Raji (cell line): ENCODE data around the gene IFNE.

Source experiments
- POLR2A ChIP-seq: IDR thresholded peaks from 2 replicates; pipeline ENCODE4 v1.6.1; 2011; ENCODE audit warnings: low read depth, low read length, control low read depth; ENCODE audit not compliant: insufficient read depth

Gene IFNE

DNA sequence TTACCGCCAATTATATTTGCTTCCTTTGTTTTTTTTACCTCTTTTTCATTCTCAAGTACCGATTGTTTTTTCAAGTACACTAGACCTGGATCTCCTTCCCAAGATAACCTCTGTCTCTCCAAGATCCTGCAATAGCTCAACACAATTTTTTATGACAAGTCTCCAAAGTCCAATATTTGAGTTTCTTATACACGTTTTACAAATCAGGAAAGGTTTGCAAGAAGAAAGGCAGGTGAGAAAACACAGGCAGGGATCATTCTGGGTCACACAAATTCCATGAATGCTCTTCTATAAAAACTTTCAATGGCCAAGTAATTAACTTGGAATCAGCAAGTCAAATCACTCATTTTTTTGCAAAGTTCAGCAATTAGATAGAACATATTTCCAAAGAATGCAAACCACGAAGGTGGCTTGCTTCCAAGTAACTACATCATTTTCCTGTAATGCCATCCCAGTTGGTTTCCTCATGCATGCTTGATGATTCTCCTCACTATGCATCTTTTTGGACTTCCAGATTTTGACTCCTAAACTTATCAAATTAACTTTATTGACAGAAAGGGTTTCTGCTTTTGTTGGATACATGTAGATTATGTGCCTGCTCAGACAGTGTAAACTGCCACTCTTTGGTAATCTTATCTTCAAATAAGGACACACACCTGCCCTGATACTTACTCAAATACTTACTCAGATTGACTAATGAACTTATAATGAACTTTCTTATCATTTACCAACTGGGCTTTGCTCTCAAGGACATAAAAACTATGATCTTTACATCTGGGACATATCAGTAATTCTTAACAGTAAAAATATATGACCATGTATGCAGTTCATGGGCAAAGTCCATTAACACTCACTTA, 24.7 kb upstream of the IFNE start:
- no peak for TF ChIP-seq POLR2A

DNA sequence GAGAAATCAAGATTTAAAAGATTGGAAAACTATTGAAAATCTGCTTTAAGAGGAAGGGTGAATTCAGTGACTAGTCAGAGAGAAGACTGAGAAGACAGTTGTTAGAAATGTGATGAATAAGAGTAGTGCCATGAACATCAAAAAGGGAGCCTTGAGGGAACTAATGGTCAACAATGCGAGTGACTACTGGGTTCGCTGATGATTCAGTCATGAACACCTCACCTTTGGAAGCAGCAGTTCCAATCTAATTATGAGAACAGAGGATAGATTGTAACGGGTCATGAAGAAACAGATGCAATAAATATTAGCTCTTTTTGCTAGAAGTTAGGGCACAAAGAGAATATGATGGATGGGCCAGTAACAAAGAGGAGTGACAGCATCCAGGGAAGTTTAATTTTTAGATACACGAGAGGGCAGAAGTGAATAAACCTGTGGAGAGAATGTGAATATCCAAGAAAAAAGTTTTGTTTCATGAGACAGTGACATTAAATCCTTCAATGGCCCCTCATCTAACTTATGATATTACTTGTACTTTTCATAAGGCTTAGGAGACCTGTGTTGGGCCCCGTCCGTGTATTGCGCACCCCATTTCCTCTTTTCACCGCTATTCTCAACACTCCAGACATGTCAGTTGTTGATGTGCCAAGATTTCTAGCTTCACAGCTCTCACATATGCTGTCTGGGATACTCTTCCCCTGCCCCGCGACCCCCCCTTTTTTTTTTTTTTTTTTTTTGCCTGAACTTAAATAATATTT, 23.5 kb upstream of the IFNE start:
- no peak for TF ChIP-seq POLR2A

DNA sequence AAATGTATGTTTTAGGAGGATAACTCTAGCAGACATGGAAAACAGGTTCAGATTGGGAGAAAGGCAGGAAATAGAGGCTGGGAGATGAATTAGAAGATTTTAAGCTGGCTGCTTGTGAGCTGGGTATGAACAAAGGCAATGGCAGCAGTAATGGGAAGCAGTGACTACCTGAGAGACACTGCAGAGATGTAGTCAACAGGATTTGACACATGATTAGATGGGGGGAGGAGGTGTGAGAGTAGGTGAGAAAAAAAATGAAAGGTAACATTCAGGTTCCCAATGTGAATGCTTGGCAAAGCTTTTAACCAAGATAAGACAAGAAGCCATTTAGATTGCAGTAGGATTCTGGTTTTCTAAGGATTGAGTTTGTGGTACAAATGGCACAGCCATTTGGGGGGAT, 22.8 kb upstream of the IFNE start:
- TF ChIP-seq POLR2A = no peak

DNA sequence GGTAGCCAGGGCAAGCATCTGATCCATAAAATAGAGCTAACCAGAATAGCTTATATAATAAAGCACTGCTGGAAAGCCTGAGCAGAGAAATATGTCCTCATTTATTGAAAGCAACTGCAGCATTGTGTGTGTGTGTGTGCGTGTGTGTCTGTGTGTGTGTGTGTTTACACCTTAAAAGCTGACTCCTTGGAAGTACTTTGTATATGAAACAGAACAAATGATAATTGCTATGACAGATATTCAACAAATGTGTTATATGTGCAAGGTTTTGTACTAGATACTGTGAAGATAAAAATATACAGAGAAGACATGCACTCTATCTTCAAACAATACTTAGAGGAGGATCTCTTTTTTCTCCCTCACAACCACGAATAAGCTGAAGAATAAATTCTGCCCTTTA, 22.0 kb upstream of the IFNE start:
- no peak for TF ChIP-seq POLR2A

DNA sequence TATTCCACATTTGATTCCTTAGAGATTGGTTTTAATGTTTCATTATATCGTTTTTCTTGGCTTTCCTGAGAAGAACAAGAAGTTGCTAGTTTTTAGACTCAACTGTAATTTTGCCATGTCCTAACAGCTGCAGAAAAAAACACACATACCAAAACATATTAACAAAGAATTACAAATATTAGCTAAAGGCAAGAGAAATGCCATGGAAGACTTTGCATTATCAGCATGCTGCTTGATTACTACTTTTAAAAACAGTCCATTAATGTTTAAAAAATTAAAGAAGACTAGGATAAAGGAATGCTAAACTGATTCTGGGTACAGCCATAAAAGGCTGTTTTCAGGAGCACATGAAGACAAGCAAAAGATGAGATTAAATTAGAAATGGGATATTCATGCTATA, 20.5 kb upstream of the IFNE start:
- no peak for TF ChIP-seq POLR2A

DNA sequence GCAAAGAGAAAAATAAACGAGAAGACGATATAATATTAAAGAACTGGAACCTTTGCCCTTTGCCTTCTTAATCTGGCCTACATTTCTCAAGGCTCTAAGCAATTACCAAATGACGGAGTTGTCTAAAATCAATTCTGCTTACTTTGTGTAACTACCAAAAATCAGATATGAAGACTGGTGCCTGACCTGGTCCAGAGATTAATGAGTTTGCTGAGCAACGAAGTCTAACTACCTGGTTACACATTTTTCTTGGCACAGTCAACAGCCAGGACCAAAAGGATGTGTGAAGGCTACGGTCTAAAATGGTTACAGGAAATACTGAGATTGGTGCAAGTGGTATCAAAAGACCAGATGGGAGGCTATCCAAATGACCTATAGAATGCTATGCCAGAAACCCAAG, 17.8 kb upstream of the IFNE start:
- no peak for TF ChIP-seq POLR2A

DNA sequence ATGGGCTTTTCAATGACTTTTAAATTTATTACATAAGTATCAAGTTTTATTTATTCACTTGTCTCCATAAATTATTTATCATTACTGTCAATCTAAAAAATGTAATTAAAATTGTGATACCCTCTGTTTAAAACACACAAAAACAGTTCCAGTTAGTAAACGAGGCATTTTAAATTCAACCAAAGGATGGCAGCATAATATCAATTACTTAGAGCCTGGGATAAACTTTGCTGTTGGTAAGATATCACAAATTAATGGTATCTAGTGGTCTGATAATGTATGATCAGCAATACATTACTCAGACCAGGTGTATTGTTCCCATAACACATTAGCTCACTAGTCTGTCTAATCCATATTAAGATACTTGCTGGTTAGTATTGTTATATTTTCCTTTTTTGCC, 9.6 kb upstream of the IFNE start:
- TF ChIP-seq POLR2A = no peak

DNA sequence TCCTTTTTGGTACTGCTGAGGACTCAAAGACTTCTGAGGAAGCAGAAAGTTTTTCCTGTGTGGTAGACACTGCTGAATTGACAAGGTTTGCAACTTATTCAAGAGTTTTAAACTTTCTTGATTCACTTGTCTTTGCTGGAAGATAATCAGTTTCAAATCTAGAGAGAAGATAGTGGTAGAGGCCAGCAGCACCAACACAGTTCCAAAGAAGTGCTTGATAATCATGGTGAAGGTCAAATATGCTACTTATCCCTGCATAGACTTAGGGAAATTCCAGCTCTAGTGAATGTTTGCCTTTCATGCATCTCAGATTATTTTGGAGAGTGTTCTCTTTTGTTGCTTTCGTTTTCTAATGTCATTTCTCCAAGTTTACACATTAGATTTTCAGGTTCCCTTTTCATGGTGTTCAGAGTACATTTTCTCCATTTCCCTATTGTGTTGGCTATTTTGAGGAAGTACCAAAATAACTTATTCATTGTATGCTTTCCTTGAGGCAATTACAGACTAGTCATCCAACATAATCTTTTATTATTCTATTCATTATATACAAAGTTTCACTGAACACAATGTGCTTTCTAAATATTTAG, 550 bp downstream of the IFNE start:
- no peak for TF ChIP-seq POLR2A

DNA sequence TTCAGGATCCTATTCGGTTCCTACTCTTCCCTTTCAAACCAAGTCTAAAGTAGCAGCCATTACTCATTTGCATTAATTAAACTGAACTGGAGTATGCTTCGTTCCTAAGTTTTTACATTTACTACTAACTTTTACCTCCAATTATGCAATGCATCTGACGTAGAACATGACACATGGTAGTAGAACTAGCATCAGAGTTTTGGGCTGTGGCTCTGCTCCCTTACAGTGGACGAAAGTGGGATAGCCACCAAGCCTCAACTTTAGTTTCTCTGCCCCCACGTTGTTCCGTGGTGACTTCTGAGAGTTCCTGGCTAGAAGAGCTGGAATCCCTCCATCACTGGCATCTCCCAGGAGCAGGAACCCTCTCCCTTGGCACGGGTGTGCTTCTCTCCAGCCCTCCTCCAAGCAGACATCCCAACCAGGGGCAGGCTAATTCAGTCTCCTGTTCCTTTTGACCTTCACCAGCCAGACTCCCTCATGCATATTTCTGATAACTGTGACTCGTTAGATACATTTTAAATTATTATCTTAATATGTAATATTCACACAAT, 2.9 kb downstream of the IFNE start:
- no peak for TF ChIP-seq POLR2A

DNA sequence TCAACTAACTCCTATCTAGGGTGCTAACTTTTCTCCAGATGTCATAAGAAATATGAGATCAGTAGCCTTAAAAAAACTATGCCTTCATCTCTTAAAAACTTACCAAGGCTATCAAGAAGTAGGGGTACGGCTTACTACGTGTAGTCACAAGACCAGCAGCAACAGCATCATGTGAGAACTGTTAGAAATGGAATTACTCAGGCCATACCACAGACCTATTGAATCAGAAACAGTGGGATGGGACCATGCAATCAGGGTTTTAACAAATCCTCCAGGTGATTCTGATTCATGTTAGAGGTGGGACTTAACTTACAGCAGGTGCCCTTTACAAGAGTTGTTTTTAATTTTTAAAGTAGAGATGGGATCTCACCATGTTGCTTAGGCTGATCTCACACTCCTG, 4.6 kb downstream of the IFNE start:
- TF ChIP-seq POLR2A = no peak

DNA sequence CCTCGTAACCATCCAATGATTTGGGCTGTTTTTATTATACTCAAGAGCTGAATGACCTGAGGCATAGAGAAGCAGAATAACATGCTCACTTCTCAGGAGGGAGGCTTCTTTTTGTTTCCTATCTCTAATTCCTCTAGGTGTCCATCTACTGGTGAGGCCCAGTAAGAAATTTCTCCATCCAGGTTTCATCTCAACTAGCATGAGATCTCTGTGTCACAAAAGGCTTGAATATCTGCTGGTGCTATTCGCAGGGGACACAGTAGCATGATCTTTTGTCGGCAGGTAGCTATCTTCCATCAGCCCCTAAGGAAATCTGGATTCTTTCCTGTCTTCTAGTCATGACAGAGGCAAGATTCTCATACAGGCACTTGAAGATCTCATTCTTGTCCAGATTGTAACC, 8.9 kb downstream of the IFNE start:
- no peak for TF ChIP-seq POLR2A

DNA sequence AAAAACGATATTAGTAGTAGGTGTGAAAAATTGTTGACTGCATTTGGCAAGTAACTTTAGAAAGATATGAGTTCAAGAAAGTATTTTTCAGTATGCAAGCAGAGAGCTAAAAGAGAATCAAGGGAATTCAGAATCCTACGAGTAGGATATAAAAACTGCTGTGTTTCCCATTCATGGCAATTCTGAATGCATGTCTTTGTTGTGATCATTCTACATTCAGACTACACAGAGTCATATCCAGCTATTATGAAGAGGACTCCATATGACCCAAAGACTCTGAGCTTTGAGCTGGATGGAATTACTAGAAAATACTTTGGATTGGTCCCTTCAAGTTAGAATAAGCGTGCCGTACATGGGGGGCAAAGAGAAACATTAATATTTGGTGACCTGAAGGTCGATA, 12.0 kb downstream of the IFNE start:
- no peak for TF ChIP-seq POLR2A

DNA sequence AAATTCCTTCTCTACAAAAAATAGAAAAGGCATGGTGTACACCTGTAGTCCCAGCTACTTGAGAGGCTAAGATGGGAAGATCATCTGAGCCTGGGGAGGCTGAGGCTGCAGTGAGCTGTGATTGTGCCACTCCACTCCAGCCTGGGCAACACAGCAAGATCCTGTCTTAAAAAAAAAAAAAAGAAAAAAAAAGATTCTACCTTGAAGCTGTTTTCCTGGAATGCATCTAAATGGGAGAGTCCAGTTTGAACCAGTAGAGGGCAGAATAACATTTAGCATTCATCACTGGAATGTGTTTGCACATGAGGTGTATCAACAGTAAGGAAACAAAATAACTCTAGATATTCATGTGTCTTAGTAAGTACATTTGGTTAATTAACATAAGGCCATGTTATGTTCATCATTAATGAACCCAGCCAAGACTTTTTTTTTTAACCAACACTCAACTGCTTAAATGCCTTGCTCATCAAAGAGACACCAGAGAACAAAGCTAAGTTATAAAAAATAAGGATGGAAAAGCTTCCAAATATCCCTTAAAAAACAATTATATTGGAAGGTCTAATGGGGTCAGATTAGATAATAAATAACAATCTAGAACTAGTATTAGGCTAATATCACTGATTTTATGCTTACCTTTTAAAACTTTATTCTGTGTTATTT, 16.1 kb downstream of the IFNE start:
- no peak for TF ChIP-seq POLR2A

DNA sequence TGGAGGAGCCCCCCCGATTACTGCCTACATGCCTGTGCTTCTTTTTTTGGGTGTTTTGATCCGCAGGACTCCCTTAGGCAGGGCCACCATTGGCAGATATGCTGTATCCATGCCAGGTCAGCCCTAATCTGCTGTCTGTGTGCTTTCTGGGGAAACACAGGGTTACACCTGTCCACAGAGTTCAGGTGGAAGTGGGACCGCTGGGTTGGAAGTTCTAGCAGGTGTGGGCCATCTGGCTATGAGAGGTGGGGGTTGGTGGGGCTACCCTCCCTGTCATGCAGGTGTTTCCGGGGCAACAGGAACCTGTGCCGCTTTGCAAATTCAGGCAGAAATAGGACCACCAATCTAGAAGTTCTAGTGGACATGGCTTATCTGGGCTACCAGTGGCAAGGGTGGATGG, 17.0 kb downstream of the IFNE start:
- TF ChIP-seq POLR2A = no peak

DNA sequence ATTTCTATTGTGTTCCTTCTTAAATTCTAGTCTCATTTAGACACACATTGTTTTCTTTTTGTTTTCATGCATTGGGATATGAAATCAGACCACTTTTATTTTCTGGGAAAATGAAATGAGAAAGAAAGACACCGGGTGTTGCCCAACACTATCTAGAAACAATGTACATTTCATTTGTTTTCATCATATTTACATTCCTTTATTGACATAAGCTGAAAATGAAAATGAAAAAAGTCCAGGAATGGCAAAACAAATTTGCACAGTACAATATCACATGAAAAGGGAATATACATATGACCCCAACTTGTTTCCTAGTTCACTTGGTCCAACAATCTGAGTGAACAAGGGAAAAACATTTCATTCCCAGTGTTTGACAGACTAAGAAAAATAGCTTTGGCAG, 20.7 kb downstream of the IFNE start:
- TF ChIP-seq POLR2A = no peak
